GM19240 (cell line): Measurements from ENCODE around the gene AIF1.
A peak's percentile ranks its signal among the peaks of the same experiment; 100 is the strongest.

Experiments used
- DNase-seq: peaks from one replicate; pipeline ENCODE4 v3.0.0; 2011; ENCODE audit warnings: low spot score; ENCODE audit not compliant: insufficient read length

Gene AIF1

DNA sequence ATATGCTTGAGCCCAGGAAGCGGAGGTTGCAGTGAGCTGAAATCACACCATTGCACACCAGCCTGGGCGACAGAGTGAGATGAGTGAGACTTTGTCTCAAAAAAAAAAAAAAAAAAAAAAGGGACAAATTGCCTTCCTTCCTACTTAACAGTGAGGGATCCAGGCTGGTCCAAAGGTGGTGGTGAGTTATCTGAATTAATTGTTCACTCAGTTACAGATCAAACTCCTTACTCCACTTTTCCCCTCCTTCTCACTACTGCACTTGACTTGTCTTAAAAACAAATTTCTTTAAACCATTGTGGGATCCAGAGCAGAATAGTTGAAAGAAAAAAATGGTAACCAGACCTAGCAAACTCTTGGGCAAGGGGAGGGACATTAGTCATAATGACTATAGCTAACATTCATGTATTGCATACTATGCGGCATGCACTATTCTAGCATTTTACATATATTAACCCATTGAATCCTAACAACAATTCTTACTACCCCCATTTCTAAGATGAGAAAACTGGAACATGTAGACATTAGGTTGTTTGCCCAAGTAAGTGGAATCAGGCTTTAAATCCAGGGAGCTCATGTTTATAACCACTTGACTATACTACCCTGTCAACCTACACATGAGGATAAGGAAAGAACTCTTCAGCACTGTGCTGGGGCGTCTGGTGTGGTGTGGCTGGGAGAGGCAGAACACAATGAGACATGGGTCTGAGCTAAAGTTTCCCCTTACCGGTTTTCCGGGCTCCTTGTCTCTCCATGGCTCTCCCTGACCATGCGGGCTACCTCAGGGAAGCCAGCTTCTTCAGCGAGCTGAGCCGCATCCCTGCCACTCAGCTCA, 48.3 kb downstream of the AIF1 start:
- DNase-seq, result no peak

- no peak for DNase-seq
Measured at GRCh38 chr6:31663961-31664789, 49.1 kb downstream of the AIF1 start.

DNA sequence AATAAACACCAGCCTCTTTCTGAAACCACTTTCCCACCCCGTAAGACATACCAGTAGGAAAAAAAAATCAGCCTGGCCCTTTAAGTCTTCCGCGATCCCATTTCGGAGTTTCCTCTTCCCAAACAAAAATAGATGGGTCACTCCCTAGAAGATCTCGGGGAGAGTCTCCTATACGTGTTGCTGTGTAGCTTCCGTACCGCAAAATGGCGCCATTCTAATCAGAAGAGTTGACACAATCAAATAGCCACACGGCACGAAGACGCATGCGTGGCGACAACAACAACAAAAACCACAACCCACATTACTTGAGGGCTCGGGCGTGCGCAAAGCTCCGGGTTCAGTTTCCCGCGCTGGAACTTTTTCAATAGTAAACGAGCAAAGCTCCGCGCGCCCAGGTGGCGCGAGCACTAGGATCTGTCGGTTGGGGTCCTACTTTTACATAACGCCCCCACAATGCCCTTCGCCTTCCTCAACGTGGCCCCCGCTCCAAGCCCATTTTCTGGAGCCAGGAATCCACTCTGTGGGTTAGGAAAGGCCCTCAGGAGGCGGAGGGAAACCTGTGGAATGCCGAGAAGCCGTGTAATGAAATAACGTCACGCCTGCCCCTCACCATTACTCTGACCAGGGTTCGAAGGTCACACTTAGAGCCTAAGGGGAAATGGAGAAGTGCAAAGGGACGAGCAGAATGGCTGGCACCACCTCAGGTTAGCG, 49.9 kb downstream of the AIF1 start, which contains the start of gene GPANK1:
Gene GPANK1, minus strand, starts transcription at position 208 of the 711 bp plus-strand sequence. CDS start 519 bp downstream, outside the sequence.
- DNase-seq, result peak; percentile 69

DNA sequence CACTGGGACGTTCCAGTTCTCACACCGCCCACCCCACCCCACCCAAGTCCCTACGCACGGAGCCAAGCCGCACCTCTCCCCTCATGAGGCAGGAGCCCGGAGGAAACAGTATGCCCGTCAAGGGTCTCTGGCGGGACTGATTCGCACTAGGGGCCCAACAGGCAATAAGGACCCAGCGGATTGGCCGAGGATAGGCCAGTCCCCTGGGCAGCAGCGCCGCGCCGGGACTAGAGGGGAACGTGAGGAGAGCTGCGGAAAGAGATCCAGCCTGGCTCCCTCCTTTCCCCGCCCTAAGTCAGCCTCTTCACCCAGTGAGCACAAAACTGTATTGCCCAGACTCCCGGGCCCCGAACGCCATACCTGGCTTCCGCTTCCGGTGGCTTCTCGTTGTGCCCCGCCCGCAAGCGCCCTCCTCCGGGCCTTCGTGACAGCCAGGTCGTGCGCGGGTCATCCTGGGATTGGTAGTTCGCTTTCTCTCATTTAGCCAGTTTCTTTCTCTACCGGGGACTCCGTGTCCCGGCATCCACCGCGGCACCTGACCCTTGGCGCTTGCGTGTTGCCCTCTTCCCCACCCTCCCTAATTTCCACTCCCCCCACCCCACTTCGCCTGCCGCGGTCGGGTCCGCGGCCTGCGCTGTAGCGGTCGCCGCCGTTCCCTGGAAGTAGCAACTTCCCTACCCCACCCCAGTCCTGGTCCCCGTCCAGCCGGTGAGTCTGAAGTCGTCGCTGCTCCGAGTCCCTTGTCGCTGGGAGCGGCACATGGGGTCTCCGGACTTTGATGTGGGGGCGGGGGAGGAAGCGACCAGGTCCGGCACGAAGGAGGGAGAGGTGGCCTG, 50.7 kb downstream of the AIF1 start, which contains the start of gene CSNK2B:
Gene CSNK2B, plus strand, starts transcription at position 580 of the 836 bp plus-strand sequence. CDS start 752 bp downstream, outside the sequence.
- DNase-seq, result peak; percentile 93

- DNase-seq, result no peak
Measured at GRCh38 chr6:31666337-31666965, 51.4 kb downstream of the AIF1 start.
